Upper lobe of left lung (tissue), 4 donors: Measurements from ENCODE around the gene ARIH2.

Source experiments
- CTCF ChIP-seq, 6 experiments: fragments of 450-650 bp in 4 of 6; fragments of 200-600 bp in 2 of 6; sonication (generic) in 2 of 6; IDR thresholded peaks; one replicate each; pipeline ENCODE4 v1.5.1; 2016 to 2019; ENCODE audit warnings: antibody characterized with exemption in 6 of 6
- EP300 ChIP-seq, 4 donors: sonication (generic); formaldehyde crosslinking; IDR thresholded peaks; one replicate each; pipeline ENCODE4 v1.5.1; 2017; ENCODE audit warnings: antibody characterized with exemption in 4 of 4, control low read depth in 2 of 4
- POLR2A ChIP-seq, 4 donors: fragments of 450-650 bp; IDR thresholded peaks; one replicate each; pipeline ENCODE4 v1.5.1; 2016 to 2017; ENCODE audit warnings: antibody characterized with exemption in 4 of 4, mild to moderate bottlenecking in 2 of 4
- POLR2AphosphoS5 ChIP-seq, 2 donors: sonication (generic); formaldehyde crosslinking; IDR thresholded peaks; one replicate each; pipeline ENCODE4 v1.5.1; 2017; ENCODE audit warnings: antibody characterized with exemption in 2 of 2

- TF ChIP-seq CTCF (IDR thresholded peaks at IDR 0.05) = no peak
- TF ChIP-seq EP300 (IDR thresholded peaks at IDR 0.05) = no peak
- TF ChIP-seq POLR2A (IDR thresholded peaks at IDR 0.05) = no peak
- TF ChIP-seq POLR2AphosphoS5 (IDR thresholded peaks at IDR 0.05) = no peak
These were observed 11.9 kb downstream of the ARIH2 start for GRCh38 chr3:48930590-48930989.
